B cell (primary cell): ENCODE results near the gene QKI. TPM values are rescaled to one million over a fixed set of nuclear protein-coding genes. Genes with fewer than 3 reads are reported as not detected.

Experiments
- ATAC-seq: fragments of 200-7000 bp; cut with Tn5 transposase; one replicate; pipeline ENCODE4 v1.10.0; 2021; ENCODE audit warnings: low read depth, mild to moderate bottlenecking, moderate number of reproducible peaks, moderate library complexity
- CTCF ChIA-PET: fragments of 350-600 bp; sonication (Branson Sonifier 250); formaldehyde crosslinking; loops from one replicate; lab custom pipeline; 2021; ENCODE audit warnings: antibody characterized with exemption, inconsistent platforms; lab: Charles Lee
- POLR2A ChIA-PET: fragments of 350-600 bp; sonication (Branson Sonifier 250); formaldehyde crosslinking; loops from one replicate; lab custom pipeline; 2021; ENCODE audit warnings: antibody characterized with exemption; lab: Charles Lee
- DNase-seq: peaks from one replicate; pipeline ENCODE4 v3.0.0; 2013
- H2AFZ ChIP-seq: 2 replicates; pipeline ENCODE4 v1.6.1; 2012; ENCODE audit warnings: mild to moderate bottlenecking, low read depth, low read length; ENCODE audit not compliant: insufficient read depth, poor library complexity, severe bottlenecking
- H3K27ac ChIP-seq, 2 donors: 1 replicate in 1 of 2; 2 replicates in 1 of 2; pipeline ENCODE4 v1.5.1; 2012 to 2013; ENCODE audit warnings: low read length in 2 of 2, mild to moderate bottlenecking in 2 of 2, moderate library complexity in 1 of 2
- H3K27me3 ChIP-seq, 4 experiments: fragments of 200-600 bp in 1 of 4; sonication (generic) in 1 of 4; replicated peaks in 1 of 4; 1 replicate in 2 of 4; 2 replicates in 2 of 4; pipeline versions ENCODE4 v1.6.1 to v1.7.0; 2013 to 2016; ENCODE audit warnings: low read length in 3 of 4, mild to moderate bottlenecking in 2 of 4, mixed read lengths in 1 of 4, moderate library complexity in 1 of 4; ENCODE audit not compliant: insufficient read depth in 4 of 4, control insufficient read depth in 3 of 4; ENCODE audit errors: control extremely low read depth in 1 of 4
- H3K36me3 ChIP-seq, 2 experiments: replicated peaks in 1 of 2; 1 replicate in 1 of 2; 2 replicates in 1 of 2; pipeline versions ENCODE4 v1.6.1 to v1.7.1; 2013; ENCODE audit warnings: low read length in 1 of 2; ENCODE audit not compliant: insufficient read depth in 2 of 2, control insufficient read depth in 1 of 2; ENCODE audit errors: control extremely low read depth in 1 of 2, extremely low read depth in 1 of 2
- H3K4me1 ChIP-seq, 2 donors: fragments of 200-600 bp in 1 of 2; sonication (generic) in 1 of 2; 1 replicate in 1 of 2; 2 replicates in 1 of 2; pipeline versions ENCODE4 v1.5.1 to v1.6.1; 2013 to 2017; ENCODE audit warnings: low read length in 2 of 2; ENCODE audit not compliant: control insufficient read depth in 2 of 2, insufficient read depth in 2 of 2
- H3K4me2 ChIP-seq: replicated peaks from 2 replicates; pipeline ENCODE3; 2012; ENCODE audit warnings: mild to moderate bottlenecking, low read depth, low read length; ENCODE audit not compliant: poor library complexity, severe bottlenecking
- H3K4me3 ChIP-seq, 5 experiments: fragments of 200-600 bp in 1 of 5; sonication (generic) in 1 of 5; 1 replicate in 3 of 5; 2 replicates in 2 of 5; pipeline versions ENCODE4 v1.5.1 to v1.7.0; 2011 to 2016; ENCODE audit warnings: low read length in 4 of 5, mild to moderate bottlenecking in 4 of 5, low read depth in 2 of 5, control low read depth in 1 of 5, moderate library complexity in 1 of 5; ENCODE audit not compliant: insufficient read depth in 1 of 5; ENCODE audit errors: control extremely low read depth in 1 of 5, extremely low read depth in 1 of 5
- H3K79me2 ChIP-seq: fragments of 200-600 bp; sonication (generic); one replicate; pipeline ENCODE4 v1.6.0; 2016; ENCODE audit warnings: low read length; ENCODE audit not compliant: control insufficient read depth, insufficient read depth
- H3K9ac ChIP-seq: fragments of 200-600 bp; sonication (generic); 2 replicates; pipeline ENCODE4 v1.6.1; 2017; ENCODE audit warnings: mild to moderate bottlenecking, low read length, moderate library complexity
- H3K9me3 ChIP-seq, 3 donors: one replicate each; pipeline versions ENCODE4 v1.6.1 to v1.7.1; 2013; ENCODE audit warnings: low read length in 2 of 3; ENCODE audit not compliant: control insufficient read depth in 2 of 3, insufficient read depth in 1 of 3; ENCODE audit errors: control extremely low read depth in 1 of 3
- H4K20me1 ChIP-seq: 2 replicates; pipeline ENCODE4 v1.6.0; 2012; ENCODE audit warnings: mild to moderate bottlenecking, low read length; ENCODE audit not compliant: insufficient read depth, control insufficient read depth, poor library complexity, severe bottlenecking
- H3K27ac Mint-ChIP-seq: one replicate; pipeline ENCODE4 v1.8.0; 2021; ENCODE audit warnings: mixed read lengths
- H3K27me3 Mint-ChIP-seq: one replicate; pipeline ENCODE4 v1.8.0; 2021; ENCODE audit warnings: mixed read lengths
- H3K4me1 Mint-ChIP-seq: one replicate; pipeline ENCODE4 v1.8.0; 2021; ENCODE audit warnings: mixed read lengths
- H3K4me3 Mint-ChIP-seq: one replicate; pipeline ENCODE4 v1.8.0; 2021; ENCODE audit warnings: mixed read lengths
- H3K9me3 Mint-ChIP-seq: one replicate; pipeline ENCODE4 v1.8.0; 2022; ENCODE audit warnings: mixed read lengths; ENCODE audit not compliant: insufficient read depth
- CTCF ChIP-seq: fragments of 200-600 bp; IDR thresholded peaks from one replicate; pipeline ENCODE4 v1.8.0; 2022; ENCODE audit warnings: antibody characterized with exemption, mild to moderate bottlenecking
- EZH2 ChIP-seq: IDR thresholded peaks from 2 replicates; pipeline ENCODE4 v1.6.1; 2012; ENCODE audit warnings: borderline replicate concordance, low read depth, mild to moderate bottlenecking, moderate library complexity, low read length; ENCODE audit not compliant: insufficient read depth, poor library complexity, severe bottlenecking
- WGBS: methylation state at CpG from one replicate; pipeline ENCODE4 v1.1.5; 2013; ENCODE audit warnings: missing lambda C conversion rate; ENCODE audit not compliant: insufficient coverage; 5-methylcytosine and 5-hydroxymethylcytosine counted together
- intact Hi-C: fragments of 100-400 bp; cut with micrococcal nuclease; formaldehyde crosslinking; loops from one replicate; pipeline ENCODE4 v1.10.0; 2022
- polyA plus RNA-seq: library from polyadenylated mRNA; depleted of rRNA; stranded (reverse); fragments of >200 nt; gene quantifications from 2 replicates; pipeline ENCODE4 v1.2.3, GENCODE V29; 2012
- total RNA-seq, 2 donors: library from RNA; stranded (reverse); fragments of 120-200 nt in 1 of 2; gene quantifications; 1 replicate in 1 of 2; 2 replicates in 1 of 2; pipeline versions ENCODE4 v1.2.3 to v1.2.4, GENCODE V29; 2013 to 2022

The QKI gene
- total and polyA plus RNA-seq, 2 donors (not counting 1 experiment from before 2014, with no cell fraction given): 38.8 to 79.5 TPM

DNA sequence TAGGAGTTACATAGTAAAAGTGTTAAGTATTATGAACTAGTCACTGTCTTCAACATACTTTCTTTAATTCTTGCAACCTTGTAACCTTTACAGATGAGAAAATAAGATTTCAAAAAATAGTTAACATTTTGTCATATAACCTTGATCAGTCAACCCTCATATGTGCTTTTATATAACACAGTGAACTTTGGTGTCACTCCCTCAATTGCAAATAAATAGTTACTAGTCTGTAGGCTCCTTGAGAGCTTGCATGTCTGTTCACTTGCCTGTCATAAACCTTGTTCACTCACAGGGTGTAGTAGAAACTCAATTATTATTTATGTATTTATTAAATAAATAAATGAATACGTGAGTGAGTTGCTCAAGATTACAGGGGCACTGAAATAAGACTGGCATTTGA lies 107.5 kb downstream of the QKI start:
- no peak overlapping the region for H3K4me3 ChIP-seq
- Mint-ChIP-seq H3K27me3 (no peaks in the 10 kb centered on the region), H3K4me1 (peaks cover 66% of the 10 kb centered on the region), H3K27ac (no peak overlapping the region), H3K9me3 (no peaks in the 10 kb centered on the region), H3K4me3 (no peak overlapping the region)
- peaks cover 0 to 17% of the 10 kb centered on the region in 2 donors for H3K4me1 ChIP-seq
- no peak overlapping the region for H3K27ac ChIP-seq
- no peak overlapping the region for H3K4me2 ChIP-seq
- ChIA-PET CTCF (no interaction called here), POLR2A (no interaction called here)
- ATAC-seq (no peak), DNase-seq (no peak)
- H4K20me1 ChIP-seq: peaks cover 34% of the 10 kb centered on the region
- WGBS: no CpG with 5 or more reads among the region's 1 CpG
- intact Hi-C loops: no loop called here
- H3K9ac ChIP-seq: no peak overlapping the region
- no peaks in the 10 kb centered on the region for H3K36me3 ChIP-seq
- no peak overlapping the region for H2AFZ ChIP-seq
- H3K79me2 ChIP-seq: peaks cover 61% of the 10 kb centered on the region
- H3K27me3 ChIP-seq: no peaks in the 10 kb centered on the region
- H3K9me3 ChIP-seq: no peaks in the 10 kb centered on the region
- TF ChIP-seq CTCF (no peak), EZH2 (no peak)

- Histone ChIP-seq H3K27ac (no peak overlapping the region), H3K4me2 (no peak overlapping the region), H2AFZ (no peak overlapping the region), H3K79me2 (peaks cover 84% of the 10 kb centered on the region), H3K4me3 (no peak overlapping the region), H3K9ac (no peak overlapping the region), H3K36me3 (no peaks in the 10 kb centered on the region), H3K4me1 (peaks cover 0 to 8% of the 10 kb centered on the region in 2 donors), H3K9me3 (no peaks in the 10 kb centered on the region), H4K20me1 (peaks cover 45% of the 10 kb centered on the region), H3K27me3 (no peaks in the 10 kb centered on the region)
- POLR2A ChIA-PET: no interaction called here
- CTCF ChIA-PET: no interaction called here
- Mint-ChIP-seq H3K27ac (no peak overlapping the region), H3K4me3 (no peak overlapping the region), H3K9me3 (no peaks in the 10 kb centered on the region), H3K27me3 (no peaks in the 10 kb centered on the region), H3K4me1 (peaks cover 69% of the 10 kb centered on the region)
- intact Hi-C loops: no loop called here
- ATAC-seq (no peak), DNase-seq (no peak)
- no peak for TF ChIP-seq CTCF
- TF ChIP-seq EZH2: no peak
Observed at GRCh38 chr6:163525926-163526325, 111.4 kb downstream of the QKI start.
